LNCAP (cell line): ENCODE measurements around the gene EXOC6B.

ENCODE experiments used
- CTCF ChIP-seq: fragments of 450-650 bp; IDR thresholded peaks from 2 replicates; pipeline ENCODE4 v1.5.1; 2017; ENCODE audit warnings: mild to moderate bottlenecking

EXOC6B gene

GRCh38 chr2:72710418-72711152, 115.2 kb downstream of the EXOC6B start:
- TF ChIP-seq CTCF, result no peak

- TF ChIP-seq CTCF, result no peak
Observed at GRCh38 chr2:72708236-72708635, 117.6 kb downstream of the EXOC6B start.

- TF ChIP-seq CTCF, result no peak
Observed at GRCh38 chr2:72698300-72698699, 127.5 kb downstream of the EXOC6B start.

- no peak for TF ChIP-seq CTCF
Observed at GRCh38 chr2:72696559-72696958, 129.3 kb downstream of the EXOC6B start.

GRCh38 chr2:72695676-72696075, 130.2 kb downstream of the EXOC6B start:
- TF ChIP-seq CTCF, result no peak

- no peak for TF ChIP-seq CTCF
Observed at GRCh38 chr2:72694715-72695496, 130.9 kb downstream of the EXOC6B start.

GRCh38 chr2:72689579-72690195, 136.1 kb downstream of the EXOC6B start:
- TF ChIP-seq CTCF, result no peak
